Measurements from ENCODE around the gene HRH2.

Gene HRH2

GRCh38 chr5:175736652-175737051, 78.8 kb downstream of the HRH2 start:
- H3K9me3 ChIP-seq (ENCODE audit: insufficient read depth, low read length): no peaks in the 10 kb centered on the region
- H3K9ac ChIP-seq (ENCODE audit: low read length): no peak overlapping the region
- H4K20me1 ChIP-seq (ENCODE audit: insufficient read depth, low read length): no peaks in the 10 kb centered on the region
- no peak overlapping the region for H3K27ac ChIP-seq (ENCODE audit: low read length)
- H3K79me2 ChIP-seq (ENCODE audit: low read length): no peaks in the 10 kb centered on the region
- H3K36me3 ChIP-seq (replicated peaks; ENCODE audit: low read depth, low read length): no peaks in the 10 kb centered on the region
- H3K4me3 ChIP-seq (ENCODE audit: low read length): no peak overlapping the region
- H2AFZ ChIP-seq (ENCODE audit: low read depth, low read length): no peak overlapping the region
- no peaks in the 10 kb centered on the region for H3K4me1 ChIP-seq (ENCODE audit: low read length)
- H3K4me2 ChIP-seq (ENCODE audit: low read length): no peak overlapping the region
- TF ChIP-seq EZH2phosphoT487 (IDR thresholded peaks at IDR 0.05; ENCODE audit: low read depth): no peak
- no peak for TF ChIP-seq CTCF (IDR thresholded peaks at IDR 0.05; ENCODE audit: low read depth, low read length)
- H3K27me3 ChIP-seq (ENCODE audit: low read depth, low read length): peaks cover 24% of the 10 kb centered on the region

- Histone ChIP-seq H2AFZ (ENCODE audit: low read depth, low read length) (no peak overlapping the region), H3K36me3 (replicated peaks; ENCODE audit: low read depth, low read length) (no peaks in the 10 kb centered on the region), H3K79me2 (ENCODE audit: low read length) (no peaks in the 10 kb centered on the region), H4K20me1 (ENCODE audit: insufficient read depth, low read length) (no peaks in the 10 kb centered on the region), H3K9ac (ENCODE audit: low read length) (no peak overlapping the region), H3K9me3 (ENCODE audit: insufficient read depth, low read length) (no peaks in the 10 kb centered on the region), H3K4me1 (ENCODE audit: low read length) (no peaks in the 10 kb centered on the region), H3K27me3 (ENCODE audit: low read depth, low read length) (peaks cover 25% of the 10 kb centered on the region), H3K4me3 (ENCODE audit: low read length) (no peak overlapping the region), H3K27ac (ENCODE audit: low read length) (no peak overlapping the region), H3K4me2 (ENCODE audit: low read length) (no peak overlapping the region)
- TF ChIP-seq EZH2phosphoT487 (IDR thresholded peaks at IDR 0.05; ENCODE audit: low read depth) (no peak), CTCF (IDR thresholded peaks at IDR 0.05; ENCODE audit: low read depth, low read length) (no peak)
Observed at GRCh38 chr5:175737481-175737880, 79.6 kb downstream of the HRH2 start.

GRCh38 chr5:175738126-175738525, 80.3 kb downstream of the HRH2 start:
- Histone ChIP-seq H3K9ac (ENCODE audit: low read length) (no peak overlapping the region), H2AFZ (ENCODE audit: low read depth, low read length) (no peak overlapping the region), H3K9me3 (ENCODE audit: insufficient read depth, low read length) (no peaks in the 10 kb centered on the region), H3K36me3 (replicated peaks; ENCODE audit: low read depth, low read length) (no peaks in the 10 kb centered on the region), H3K4me3 (ENCODE audit: low read length) (no peak overlapping the region), H3K4me1 (ENCODE audit: low read length) (no peaks in the 10 kb centered on the region), H3K4me2 (ENCODE audit: low read length) (no peak overlapping the region), H4K20me1 (ENCODE audit: insufficient read depth, low read length) (no peaks in the 10 kb centered on the region), H3K79me2 (ENCODE audit: low read length) (no peaks in the 10 kb centered on the region), H3K27ac (ENCODE audit: low read length) (no peak overlapping the region), H3K27me3 (ENCODE audit: low read depth, low read length) (peaks cover 28% of the 10 kb centered on the region)
- no peak for TF ChIP-seq CTCF (IDR thresholded peaks at IDR 0.05; ENCODE audit: low read depth, low read length)
- no peak for TF ChIP-seq EZH2phosphoT487 (IDR thresholded peaks at IDR 0.05; ENCODE audit: low read depth)

GRCh38 chr5:175738602-175739133, 80.8 kb downstream of the HRH2 start:
- no peaks in the 10 kb centered on the region for H3K36me3 ChIP-seq (replicated peaks; ENCODE audit: low read depth, low read length)

More at GRCh38 chr5:175738602-175739133, 80.8 kb downstream of the HRH2 start:
- Histone ChIP-seq H3K79me2 (ENCODE audit: low read length) (no peaks in the 10 kb centered on the region), H2AFZ (ENCODE audit: low read depth, low read length) (no peak overlapping the region), H3K4me2 (ENCODE audit: low read length) (no peak overlapping the region), H3K9ac (ENCODE audit: low read length) (no peak overlapping the region), H3K9me3 (ENCODE audit: insufficient read depth, low read length) (no peaks in the 10 kb centered on the region), H4K20me1 (ENCODE audit: insufficient read depth, low read length) (no peaks in the 10 kb centered on the region), H3K4me1 (ENCODE audit: low read length) (no peaks in the 10 kb centered on the region), H3K27ac (ENCODE audit: low read length) (no peak overlapping the region), H3K27me3 (ENCODE audit: low read depth, low read length) (peaks cover 28% of the 10 kb centered on the region), H3K4me3 (ENCODE audit: low read length) (no peak overlapping the region)
- TF ChIP-seq EZH2phosphoT487 (IDR thresholded peaks at IDR 0.05; ENCODE audit: low read depth) (no peak), CTCF (IDR thresholded peaks at IDR 0.05; ENCODE audit: low read depth, low read length) (no peak)
